ENCODE data around the gene DDAH2.

Gene DDAH2

DNA sequence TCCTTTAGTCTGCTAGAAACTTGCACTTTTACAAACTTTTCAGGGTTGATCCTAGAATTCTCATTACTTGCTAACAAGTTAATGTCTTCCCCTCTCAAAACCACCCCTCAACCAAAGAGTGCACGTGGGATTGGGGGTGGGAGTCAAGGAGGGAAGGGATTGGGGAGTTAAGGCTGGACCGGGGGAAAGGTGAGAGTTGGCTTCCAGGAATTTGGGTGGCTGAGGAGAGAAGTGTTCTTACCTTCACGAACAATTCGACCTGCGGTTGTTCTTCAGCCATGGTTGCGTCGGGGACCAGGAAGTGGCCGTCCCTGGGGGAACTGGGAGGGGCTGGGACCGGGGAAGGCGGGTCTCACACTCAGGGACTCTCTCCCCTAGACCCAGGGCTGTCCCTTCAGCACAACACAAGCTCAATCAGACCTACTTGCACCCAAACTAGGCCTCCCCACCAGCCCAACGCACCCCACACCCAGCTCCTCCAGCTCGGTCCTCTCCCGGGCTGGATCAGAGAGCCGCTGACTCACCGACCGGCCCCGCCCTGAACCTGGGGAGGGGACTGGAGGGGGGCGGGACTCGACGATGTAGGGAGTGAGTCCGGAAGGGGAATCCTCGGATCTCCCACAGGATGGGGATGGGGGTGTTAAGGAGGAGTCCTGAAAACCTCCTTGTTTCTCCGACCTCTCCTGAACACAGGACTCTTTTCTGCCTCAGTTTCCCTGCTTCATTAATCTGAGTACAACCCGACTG, 7.1 kb upstream of the DDAH2 start, which contains the start of gene CLIC1:
Gene CLIC1 (minus strand): TSS at position 510 of the 747 bp plus-strand sequence. CDS start 230 bp downstream, at position 280.
- peak; percentile 81 for DNase-seq
- in situ Hi-C loops (cut with HindIII; ENCODE audit: low pct_ligation_motif_present, low pct_unique_long_range_greater_than_20kb, low sequenced_read_pairs) = no loop called here

DNA sequence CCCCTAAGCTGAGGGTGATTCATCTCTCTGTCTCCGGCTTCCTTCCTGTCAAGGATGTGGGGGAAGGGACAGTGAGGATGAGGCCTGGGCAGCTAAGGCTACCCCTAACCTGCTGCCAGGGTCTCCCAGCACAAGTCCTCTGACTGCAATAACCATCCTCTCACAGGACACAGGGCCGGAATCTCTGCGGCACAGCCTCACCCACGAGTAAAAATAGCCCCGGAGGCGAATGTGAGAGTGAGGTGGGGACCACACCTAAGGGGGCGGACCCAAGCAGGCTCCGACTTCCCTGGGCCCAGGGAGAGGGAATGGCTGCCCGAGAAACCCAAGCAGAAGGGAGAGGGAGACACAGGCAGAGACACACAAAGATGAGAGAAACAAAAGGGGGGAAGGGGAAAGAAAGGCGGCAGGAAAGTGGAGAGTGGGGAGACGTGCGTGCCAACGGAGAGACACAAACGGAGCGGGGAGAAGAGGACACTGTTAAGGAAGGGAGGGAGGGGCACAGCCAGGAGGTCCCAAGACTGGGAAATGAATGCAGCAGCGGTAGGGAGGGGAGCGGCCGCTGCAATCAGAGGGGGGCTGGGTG, 5.8 kb upstream of the DDAH2 start:
- peak; percentile 56 for DNase-seq
- in situ Hi-C loops (cut with HindIII; ENCODE audit: low pct_ligation_motif_present, low pct_unique_long_range_greater_than_20kb, low sequenced_read_pairs) = no loop called here

DNA sequence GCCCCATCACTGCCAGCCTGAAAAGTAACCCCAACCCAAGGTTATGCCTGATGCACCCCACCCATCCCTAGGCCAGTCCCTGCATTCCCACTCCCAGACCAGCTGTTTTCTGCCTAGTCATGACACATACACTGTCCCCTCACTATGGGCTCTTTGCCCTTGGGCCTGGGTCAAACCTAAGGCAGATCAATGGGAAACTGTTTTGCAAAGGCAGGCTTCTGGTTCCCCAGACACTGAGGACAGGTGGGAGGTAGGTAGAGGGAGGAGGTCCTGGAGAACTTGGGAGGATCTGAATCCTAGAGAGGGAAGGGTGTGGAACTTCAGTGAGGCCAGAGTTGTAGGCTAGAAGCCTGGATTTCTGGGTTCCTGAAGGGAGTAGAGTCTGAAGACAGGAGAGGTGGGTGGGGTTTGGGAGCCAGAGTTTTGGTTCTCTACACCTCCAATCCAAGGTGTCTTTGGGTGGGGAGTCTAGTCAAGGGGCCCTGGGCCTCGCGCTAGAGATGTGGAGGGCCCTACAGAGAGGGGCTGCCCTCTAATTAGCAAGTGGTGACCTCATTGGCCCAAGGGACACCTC, 5.2 kb upstream of the DDAH2 start:
- no peak for DNase-seq
- in situ Hi-C loops (cut with HindIII; ENCODE audit: low pct_ligation_motif_present, low pct_unique_long_range_greater_than_20kb, low sequenced_read_pairs) = no loop called here

DNA sequence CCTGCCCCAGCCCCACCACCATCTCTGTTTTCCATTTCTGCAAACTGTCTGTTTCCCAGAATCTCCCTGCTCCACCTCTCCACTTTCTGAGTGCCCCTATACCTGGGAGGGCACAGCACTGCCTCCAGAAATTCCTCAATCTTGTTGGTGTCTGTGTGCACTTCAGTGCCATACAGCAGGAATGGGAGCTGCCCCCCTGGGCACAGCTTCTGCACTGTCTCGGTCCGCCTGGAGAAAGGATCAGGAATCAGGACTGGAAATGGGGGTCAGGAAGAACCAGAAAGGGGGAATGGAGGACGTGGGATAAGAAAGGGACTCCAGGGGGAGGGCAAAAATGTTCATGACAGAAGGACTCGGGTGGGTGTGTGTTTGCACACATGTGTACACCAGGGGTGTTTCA, 4.6 kb upstream of the DDAH2 start:
- DNase-seq = no peak
- in situ Hi-C loops (cut with HindIII; ENCODE audit: low pct_ligation_motif_present, low pct_unique_long_range_greater_than_20kb, low sequenced_read_pairs) = no loop called here

DNA sequence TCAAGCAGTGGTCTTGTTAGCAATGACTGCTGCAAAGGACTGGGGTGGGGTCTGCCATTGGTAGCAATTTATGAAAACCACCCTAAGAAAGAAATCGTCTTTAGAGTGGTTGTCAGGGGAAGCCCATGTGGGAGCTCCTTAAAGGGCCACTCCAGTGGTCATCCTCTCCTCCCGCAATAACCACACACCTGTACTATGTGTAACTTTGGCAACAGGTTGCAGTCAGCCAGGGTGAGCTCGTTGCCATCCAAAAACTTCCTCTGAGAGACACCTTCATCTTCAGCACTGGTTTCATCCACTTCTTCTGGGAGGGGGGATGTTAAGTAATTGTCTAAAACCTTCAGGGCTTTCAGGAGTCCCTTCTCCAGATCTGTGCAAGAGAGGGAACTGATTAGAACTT, 2.9 kb upstream of the DDAH2 start:
- no peak for DNase-seq
- in situ Hi-C loops (cut with HindIII; ENCODE audit: low pct_ligation_motif_present, low pct_unique_long_range_greater_than_20kb, low sequenced_read_pairs) = no loop called here

DNA sequence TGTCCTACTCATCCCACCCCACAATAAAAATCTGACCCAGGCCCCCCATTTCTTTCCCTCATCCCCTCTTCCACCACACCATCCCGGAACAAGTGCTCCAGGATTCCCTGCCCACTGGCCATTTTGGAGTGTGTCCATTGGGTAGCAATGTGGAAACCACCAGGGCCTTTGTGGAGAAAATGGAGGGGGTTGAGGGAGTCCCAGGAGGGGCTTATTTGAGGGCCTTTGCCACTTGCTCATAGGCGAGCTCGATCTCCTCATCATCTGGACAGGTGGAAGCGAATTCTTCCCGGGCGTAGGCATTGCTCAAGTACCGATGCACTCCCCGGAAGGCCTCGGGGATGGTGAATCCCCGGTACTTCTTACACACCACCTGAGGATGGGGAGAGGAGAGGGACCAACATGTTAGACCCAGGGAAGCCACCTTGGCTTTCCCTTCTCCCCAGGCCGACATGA, 1.6 kb upstream of the DDAH2 start:
- in situ Hi-C loops (cut with HindIII; ENCODE audit: low pct_ligation_motif_present, low pct_unique_long_range_greater_than_20kb, low sequenced_read_pairs) = no loop called here
- DNase-seq = no peak

DNA sequence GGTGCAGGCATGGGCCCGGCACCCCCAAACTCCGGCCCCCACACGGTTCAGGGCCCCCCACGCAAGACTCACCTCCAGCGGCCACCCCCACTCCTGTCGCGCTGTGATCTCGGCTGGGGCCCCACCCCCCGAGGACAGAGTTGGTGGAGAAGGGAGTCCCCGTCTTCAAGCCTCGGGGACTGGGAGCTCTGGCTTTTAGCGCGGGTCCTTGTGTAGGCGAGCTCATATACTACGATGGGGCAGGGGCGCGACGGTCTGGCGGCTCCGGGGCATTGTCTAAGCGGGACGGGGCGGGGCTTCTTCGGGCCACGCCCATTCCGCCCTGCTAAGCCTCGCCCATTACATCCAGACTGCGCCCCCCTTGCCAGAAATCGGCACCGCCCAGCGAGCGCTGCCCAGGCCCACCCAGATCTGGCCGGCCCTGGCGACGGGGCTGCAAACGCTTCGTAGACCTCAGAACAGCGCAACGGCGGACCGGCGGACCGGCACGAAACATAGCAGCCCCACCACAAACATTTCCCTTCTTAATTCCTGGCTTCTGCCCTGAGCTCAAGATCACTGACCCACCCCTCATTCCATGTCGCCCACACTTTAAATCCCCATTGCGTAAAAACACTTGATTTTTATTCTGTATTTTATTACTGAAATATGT, 1.0 kb upstream of the DDAH2 start:
- in situ Hi-C loops (cut with HindIII; ENCODE audit: low pct_ligation_motif_present, low pct_unique_long_range_greater_than_20kb, low sequenced_read_pairs) = no loop called here
- DNase-seq = peak; percentile 79

DNA sequence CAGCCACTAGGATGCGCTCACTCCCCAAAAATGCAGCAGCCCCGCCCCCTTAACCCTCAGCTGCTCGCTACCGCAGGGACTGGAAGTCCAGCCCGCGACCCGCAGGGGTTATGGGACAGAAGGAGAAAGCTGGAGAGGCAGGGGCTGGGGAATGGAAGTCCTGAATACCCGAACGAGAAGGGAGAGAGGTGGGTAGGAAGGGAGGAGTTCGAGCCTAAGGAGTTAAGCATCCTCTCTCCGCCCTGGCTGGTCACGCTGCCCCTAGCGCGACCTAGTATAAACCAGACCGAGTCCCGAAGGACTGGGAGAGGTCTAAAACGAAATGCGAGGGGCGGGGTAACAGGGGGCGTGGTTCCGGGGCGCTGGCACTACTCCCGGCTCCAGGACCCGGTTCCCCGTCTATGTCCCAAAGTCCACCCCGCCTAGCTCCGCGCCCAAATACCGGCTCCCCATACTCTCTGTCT, 448 bp upstream of the DDAH2 start:
- in situ Hi-C loops (cut with HindIII; ENCODE audit: low pct_ligation_motif_present, low pct_unique_long_range_greater_than_20kb, low sequenced_read_pairs) = no loop called here
- DNase-seq = peak; percentile 85

DNA sequence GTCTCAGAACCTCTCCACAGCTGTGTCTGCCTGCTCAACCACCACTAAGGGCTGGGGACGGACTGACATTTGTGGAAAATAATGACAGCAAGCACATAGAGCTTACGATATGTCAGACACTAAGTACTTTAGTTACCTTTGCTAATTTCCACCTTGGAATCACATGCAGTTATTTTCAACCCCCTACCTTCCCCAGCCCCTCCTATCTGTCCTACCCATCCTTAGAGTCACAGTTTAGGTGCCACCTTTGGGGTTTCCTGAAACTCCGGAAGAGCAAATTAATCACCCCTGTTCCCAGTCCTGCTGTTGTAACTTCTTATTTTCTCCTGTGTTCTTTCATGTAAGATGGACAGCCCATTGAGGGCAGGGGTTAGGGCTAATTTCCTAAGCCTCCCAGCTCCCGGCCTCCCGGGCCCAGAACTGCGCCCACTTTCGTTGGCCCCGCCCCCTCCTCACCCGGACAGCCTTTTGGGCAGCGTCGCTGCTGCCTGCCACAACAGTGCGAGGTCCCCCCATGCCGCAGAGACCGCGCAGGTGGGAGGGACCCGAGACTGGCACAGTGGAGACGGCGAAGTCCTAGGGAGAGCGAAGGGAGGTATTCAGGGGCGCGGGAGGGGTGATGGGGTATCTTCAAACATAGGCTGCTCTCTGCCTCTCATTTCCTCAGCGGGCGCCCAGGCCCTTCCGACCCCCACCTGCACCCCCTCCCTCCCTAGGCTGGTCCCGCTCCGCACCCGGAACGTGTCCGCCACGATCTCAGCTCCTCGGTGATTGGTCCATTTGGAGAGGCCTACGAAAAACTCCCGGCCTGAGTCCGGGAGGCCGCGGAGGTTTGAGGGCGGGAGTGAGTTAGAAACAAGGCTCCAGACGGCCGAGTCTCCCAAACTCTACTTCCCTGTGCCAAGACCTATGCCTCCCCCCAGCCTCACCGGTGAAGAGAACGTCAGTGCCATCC, 1.1 kb downstream of the DDAH2 start:
- DNase-seq = no peak
- in situ Hi-C loops (cut with HindIII; ENCODE audit: low pct_ligation_motif_present, low pct_unique_long_range_greater_than_20kb, low sequenced_read_pairs) = no loop called here

DNA sequence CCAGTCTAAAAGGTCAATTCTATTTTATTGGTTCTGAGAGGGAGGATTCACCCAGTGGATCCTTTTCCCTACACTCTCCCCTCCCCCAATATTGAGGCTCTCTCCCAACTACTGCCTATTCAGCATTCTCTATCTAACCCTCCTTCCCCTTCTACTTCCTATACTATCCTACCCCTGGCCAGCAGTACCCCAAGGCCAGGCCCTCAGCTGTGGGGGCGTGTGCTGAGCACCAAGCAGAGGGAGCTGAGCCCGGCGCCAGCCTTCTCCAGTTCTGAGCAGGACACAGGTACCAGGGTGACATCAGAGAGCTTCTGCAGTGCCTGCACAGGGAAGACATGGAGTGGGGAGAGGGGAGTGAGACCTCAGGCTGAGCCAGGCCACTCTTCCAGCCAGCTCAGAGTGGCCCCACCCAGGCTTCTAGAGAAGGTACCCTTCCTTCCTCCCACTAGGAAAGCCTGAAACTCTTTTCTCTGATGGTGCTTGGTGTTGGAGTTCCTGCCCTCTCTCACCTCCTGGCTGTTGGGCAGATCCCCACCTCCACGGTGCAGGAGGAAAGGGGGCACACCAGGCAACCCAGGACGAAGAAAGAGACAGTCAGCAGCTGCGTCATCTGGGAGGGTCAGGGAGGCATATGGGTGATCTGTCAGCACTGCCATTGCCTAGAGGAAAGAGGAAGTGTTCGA, 1.9 kb downstream of the DDAH2 start:
- no peak for DNase-seq
- in situ Hi-C loops (cut with HindIII; ENCODE audit: low pct_ligation_motif_present, low pct_unique_long_range_greater_than_20kb, low sequenced_read_pairs) = no loop called here

DNA sequence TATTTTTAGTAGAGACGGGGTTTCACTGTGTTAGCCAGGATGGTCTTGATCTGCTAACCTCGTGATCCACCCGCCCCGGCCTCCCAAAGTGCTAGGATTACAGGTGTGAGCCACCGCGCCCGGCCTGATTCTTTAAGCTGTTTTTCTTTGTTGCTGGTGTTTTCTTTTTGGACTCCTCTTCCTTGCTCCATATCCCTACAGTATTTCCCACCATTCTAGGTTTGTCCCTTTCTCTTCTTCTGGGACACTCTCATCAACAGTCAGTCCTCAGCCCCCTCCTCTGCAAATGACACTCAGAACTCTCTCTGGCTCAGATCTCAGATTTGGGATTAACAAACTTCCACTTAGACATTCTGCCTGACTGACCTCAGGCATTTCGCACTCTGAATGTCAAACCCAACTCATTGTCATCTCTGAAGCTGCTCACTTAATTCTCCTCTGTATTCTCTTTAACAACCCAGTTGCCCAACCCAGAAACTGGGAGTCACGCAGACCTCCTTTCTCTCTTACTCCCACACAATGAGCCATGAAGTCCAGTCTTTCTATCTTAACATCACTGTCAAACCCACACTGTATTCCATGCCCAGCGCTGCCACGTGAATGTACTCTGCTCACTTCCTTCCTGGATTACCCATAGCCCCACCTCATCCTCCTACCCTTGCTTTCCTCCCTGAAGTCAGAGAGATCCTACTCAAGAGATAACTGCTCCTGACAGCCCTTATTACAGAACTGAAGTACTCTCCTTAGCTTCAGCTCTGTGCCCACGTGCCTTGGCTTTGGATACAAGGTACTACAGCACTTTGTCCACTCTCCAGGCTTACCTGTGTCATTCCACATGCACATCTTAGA, 3.4 kb downstream of the DDAH2 start:
- DNase-seq = no peak
- in situ Hi-C loops (cut with HindIII; ENCODE audit: low pct_ligation_motif_present, low pct_unique_long_range_greater_than_20kb, low sequenced_read_pairs) = no loop called here

DNA sequence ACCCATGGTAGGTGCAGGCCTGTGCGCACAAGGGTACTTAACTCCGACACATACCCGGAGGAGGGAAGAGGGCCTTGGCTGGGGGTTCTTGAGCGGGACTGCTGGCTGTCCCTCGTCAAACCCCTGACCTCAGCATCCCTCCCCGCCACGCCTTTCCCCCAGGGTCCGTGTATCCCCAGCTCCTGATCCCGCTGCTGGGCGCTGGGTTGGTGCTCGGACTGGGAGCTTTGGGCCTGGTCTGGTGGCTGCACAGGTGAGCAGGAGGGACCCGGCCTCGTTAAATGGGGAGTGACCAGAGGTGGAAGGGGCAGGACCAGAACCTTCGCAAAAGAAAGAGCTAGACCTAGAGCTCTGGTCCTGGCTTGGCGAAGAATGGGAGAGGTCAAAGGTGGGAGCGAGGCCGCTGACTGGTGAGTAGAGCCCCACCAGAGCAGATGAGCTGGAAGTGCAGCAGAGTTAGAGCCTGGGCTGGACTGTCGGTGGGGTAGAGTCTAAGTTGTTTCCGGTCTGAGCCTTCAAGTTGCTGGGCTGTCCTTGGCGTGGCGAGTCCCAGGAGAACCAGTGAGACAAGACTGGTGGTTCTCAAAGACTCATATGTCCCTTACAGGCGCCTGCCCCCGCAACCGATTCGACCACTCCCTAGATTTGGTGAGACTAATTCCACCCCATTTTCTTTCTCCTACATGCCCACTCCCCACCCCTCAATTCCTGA, 5.0 kb downstream of the DDAH2 start:
- in situ Hi-C loops (cut with HindIII; ENCODE audit: low pct_ligation_motif_present, low pct_unique_long_range_greater_than_20kb, low sequenced_read_pairs) = no loop called here
- no peak for DNase-seq

DNA sequence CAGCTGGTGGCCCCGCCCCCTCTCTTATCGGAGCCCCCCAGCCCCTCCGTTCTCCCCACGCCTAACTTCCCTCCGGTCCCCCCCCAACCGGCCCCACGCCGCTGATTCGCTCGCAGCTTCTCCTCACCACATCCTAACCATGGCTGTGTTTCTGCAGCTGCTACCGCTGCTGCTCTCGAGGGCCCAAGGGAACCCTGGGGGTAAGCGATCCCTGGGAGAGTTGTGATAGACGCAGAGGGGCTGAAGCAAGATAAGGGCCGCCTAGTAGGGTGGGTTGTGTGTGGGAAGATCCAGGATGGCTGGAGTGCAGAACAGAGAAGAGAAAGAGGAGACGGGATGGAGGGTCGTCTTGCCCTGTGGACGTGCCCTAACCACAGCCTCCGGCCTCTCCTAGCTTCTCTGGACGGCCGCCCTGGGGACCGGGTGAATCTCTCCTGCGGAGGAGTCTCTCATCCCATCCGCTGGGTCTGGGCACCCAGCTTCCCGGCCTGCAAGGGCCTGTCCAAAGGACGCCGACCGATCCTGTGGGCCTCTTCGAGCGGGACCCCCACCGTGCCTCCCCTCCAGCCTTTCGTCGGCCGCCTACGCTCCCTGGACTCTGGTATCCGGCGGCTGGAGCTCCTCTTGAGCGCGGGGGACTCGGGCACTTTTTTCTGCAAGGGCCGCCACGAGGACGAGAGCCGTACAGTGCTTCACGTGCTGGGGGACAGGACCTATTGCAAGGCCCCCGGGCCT, 5.7 kb downstream of the DDAH2 start, which contains the start of gene MPIG6B:
Gene MPIG6B (plus strand): TSS at position 129 of the 735 bp plus-strand sequence. CDS start 11 bp downstream, at position 140.
- DNase-seq = no peak
- in situ Hi-C loops (cut with HindIII; ENCODE audit: low pct_ligation_motif_present, low pct_unique_long_range_greater_than_20kb, low sequenced_read_pairs) = no loop called here

DNA sequence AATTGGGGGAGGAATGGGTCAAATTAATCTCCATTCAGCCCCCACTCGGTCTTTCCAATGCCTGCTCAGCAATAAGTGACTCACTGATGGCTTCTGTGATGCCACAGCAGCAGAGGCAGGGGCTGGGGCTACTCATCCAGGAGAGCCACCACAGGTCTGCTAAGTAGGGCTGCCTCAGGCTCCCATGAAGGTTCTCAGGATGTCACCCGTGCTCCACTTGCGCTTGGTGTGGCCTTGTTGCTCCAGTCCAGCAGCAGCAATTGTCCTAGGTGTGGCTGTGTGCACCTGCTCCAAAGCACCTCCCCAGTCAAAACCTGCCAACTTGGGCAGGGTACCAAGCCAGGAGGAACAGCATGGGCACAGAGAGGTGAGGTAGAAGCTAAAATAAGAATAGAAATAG, 6.9 kb downstream of the DDAH2 start:
- no peak for DNase-seq
- in situ Hi-C loops (cut with HindIII; ENCODE audit: low pct_ligation_motif_present, low pct_unique_long_range_greater_than_20kb, low sequenced_read_pairs) = no loop called here

DNA sequence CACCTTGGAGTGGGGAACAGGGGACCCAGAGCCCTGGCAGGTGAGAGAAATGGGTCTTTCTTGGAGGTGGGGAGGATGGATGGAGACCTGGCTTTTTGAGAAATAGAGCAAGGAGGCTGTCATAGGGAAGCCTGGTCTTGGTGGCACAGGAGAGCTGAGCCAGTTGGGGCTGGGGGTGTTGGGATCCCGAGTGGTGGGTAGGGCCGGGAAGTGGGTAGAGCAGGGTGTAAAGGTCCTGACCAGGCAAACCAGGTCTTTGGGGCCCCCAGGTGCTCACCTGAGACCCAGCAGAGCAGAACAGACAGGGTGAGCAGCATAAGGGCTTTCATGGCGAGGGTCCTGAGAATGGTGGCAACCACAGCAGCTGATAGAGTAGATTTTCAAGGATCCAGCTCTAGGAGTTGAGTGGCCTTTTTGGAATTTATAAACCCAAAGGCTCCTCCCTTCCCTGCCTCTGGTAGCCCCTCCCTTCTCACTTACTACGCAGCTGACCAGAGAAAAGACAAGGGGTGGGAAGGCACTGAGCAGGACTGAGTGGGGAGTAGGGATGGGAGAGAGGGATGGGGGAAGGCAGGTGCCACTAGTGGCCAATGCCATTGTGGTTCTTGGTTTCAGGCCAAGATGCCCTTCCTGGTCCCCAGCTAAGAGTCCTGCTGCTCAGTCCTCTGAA, 7.6 kb downstream of the DDAH2 start, which contains the start of gene LY6G6C:
Gene LY6G6C (minus strand): TSS at position 396 of the 670 bp plus-strand sequence. CDS start 67 bp downstream, at position 329.
- in situ Hi-C loops (cut with HindIII; ENCODE audit: low pct_ligation_motif_present, low pct_unique_long_range_greater_than_20kb, low sequenced_read_pairs) = no loop called here
- DNase-seq = no peak
